NOMO-1 treated with DMSO at 0.1 percent for 48 hours (cell line): ENCODE data around the gene KRTAP2-3.
"Not testable (repeated sequence)": the region's sequence is repeated elsewhere in the genome, so short reads cannot be mapped to it uniquely, and the experiment has no call there.

ENCODE experiments used
- DNase-seq: peaks from one replicate; lab custom pipeline; 2025; ENCODE audit not compliant: unreplicated experiment; lab: John Stamatoyannopoulos, UW

The KRTAP2-3 gene

DNA sequence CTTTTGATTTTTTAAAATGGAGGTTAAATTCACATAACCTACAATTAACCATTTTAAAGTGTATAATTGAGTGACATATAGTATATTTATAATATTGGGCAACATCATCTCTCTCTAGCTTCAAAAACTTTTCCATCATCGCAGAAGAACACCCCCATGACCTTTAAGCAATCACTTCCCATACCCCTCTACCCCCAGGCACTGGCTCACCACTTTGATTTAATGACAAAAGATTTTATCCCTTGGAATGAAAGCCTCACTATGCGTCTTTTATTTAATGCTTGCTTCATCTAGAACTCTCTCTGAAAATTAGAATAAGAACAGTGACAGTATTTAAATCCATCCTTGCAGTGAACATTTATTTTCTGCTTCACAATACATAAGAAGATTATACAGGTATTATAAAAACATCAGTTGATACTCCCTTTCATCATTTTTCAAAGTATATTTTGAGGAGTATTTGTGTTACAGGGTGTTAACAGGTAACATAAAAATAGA is 22.0 kb downstream of the KRTAP2-3 start:
- no peak for DNase-seq

DNA sequence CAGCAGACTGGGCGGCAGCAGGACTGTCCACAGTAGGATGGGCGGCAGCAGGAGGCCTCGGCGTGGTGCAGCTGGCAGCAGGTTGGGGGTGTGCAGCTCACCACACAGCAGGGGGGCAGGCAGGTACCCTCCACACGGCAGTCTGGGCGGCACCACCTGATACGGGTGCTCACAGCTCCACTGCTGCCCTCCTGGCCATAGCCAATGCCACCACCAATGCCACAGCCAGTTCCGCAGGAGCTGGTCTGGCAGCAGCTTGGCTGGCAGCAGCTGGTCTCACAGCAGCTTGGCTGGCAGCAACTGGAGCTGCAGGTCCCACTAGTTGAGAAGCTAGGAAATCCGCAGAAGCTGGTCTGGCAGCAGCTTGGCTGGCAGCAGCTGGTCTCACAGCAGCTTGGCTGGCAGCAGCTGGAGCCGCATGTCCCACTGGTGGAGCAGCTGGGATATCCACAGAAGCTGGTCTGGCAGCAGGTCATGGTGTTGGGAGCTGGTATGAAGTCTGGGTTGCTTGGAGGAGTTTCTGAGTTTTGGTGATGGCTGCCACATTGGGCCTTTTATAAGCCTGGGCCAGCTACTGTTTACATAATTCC is 25.5 kb downstream of the KRTAP2-3 start, which contains the start of gene KRTAP1-3:
Gene KRTAP1-3 (minus strand): TSS at position 529 of the 590 bp plus-strand sequence. CDS start 53 bp downstream, at position 476.
- DNase-seq = not testable (repeated sequence)

DNA sequence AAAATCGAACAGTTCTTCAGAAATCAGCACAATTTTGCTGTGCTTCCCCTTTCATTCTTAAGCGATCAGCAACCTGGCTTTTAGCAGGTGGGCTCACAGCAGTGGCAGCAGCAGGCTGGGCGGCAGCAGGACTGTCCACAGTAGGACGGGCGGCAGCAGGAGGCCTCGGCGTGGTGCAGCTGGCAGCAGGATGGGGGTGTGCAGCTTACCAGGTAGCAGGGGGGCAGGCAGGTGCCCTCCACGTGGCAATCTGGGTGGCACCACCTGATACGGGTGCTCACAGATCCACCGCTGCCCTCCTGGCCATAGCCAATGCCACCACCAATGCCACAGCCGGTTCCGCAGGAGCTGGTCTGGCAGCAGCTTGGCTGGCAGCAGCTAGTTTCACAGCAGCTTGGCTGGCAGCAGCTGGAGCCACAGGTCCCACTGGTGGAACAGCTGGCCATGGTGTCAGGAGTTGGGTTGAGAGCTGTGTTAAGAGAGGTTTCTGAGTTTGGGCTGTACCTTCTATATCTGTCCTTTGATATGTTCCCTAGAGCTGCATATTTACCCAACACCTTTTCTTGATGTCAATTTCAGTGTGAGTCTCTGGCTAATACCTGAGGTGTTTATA is 30.2 kb downstream of the KRTAP2-3 start, which contains the start of gene KRTAP1-4:
Gene KRTAP1-4 (minus strand): TSS at position 563 of the 613 bp plus-strand sequence. CDS start 117 bp downstream, at position 446.
- DNase-seq = no peak

DNA sequence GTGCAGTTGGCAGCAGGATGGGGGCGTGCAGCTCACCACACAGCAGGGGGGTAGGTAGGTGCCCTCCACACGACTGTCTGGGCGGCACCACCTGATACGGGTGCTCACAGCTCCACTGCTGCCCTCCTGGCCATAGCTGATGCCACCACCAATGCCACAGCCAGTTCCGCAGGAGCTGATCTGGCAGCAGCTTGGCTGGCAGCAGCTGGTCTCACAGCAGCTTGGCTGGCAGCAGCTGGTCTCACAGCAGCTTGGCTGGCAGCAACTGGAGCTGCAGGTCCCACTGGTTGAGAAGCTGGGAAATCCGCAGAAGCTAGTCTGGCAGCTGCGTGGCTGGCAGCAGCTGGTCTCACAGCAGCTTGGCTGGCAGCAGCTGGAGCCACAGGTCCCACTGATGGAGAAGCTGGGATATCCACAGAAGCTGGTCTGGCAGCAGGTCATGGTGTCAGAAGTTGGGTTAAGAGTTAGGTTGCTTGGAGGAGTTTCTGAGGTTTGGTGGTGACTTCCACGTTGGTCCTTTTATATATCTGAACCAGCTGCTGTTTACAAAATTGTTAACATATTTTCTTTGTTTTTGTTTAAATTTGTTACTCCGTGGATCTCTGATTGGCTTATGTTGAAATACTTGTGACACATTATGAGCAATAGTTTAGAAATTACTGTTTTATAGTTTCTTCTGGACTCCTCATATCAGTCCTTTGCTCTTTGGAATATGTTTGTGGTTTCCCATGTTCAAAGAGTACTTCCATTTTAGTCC is 33.0 kb downstream of the KRTAP2-3 start, which contains the start of gene KRTAP1-5:
Gene KRTAP1-5 (minus strand): TSS at position 494 of the 757 bp plus-strand sequence. CDS start 53 bp downstream, at position 441.
- no peak for DNase-seq

DNA sequence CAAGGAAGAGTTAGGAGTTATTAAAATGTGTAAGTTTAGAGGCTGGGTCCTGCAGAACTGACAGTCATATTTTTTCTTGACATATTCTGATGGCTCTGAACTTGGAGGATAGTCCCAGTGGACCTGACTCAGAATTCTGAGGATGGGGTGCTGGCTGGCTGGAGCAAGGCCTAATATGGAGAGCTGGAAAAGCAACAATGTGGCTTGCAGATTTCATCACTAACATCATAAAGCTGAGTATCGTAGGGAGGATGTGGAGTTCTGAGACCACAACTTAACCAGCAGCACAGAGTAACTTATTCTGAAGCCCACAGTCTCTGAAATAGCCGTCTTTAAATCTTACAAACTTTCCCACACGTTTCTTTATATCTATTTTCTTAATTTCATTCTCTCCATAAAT is 35.2 kb downstream of the KRTAP2-3 start:
- no peak for DNase-seq

DNA sequence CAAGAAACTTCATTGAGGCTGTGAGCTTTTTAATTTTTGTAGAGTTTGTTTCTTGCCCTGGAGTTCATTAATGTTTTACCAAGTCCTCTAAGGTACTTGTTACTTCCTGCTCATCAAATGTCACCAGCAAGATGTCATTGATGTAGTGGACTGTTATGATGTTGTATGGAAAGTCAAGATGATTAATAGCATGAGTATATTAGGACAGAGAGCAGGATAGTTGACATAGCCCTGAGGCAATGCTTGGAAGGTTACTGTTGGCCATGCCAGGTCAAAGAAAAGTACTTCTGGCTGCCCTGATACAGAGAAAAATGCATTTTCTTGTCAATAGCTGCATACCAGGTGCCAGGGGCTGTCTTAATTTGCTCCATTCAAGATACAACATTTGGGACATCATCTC is 39.6 kb downstream of the KRTAP2-3 start:
- DNase-seq = no peak

DNA sequence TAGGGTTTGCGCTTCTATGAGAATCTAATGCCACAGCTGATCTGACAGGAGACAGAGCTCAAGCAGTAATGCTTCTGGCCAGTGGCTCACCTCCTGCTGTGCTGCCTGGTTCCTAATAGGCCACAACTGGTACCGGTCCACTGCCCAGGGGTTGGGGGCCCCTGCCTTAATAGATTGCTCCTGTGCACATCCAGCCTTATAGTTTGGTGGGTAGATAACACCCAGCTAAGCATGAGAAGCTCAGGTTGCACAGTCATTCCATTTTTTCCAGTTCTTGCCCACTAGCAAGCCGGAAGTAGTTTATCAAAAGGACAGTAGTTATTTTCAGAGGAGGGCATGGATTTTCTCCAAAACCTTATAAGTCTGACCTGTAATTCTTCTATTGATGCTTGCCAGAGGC is 40.5 kb downstream of the KRTAP2-3 start:
- no peak for DNase-seq

DNA sequence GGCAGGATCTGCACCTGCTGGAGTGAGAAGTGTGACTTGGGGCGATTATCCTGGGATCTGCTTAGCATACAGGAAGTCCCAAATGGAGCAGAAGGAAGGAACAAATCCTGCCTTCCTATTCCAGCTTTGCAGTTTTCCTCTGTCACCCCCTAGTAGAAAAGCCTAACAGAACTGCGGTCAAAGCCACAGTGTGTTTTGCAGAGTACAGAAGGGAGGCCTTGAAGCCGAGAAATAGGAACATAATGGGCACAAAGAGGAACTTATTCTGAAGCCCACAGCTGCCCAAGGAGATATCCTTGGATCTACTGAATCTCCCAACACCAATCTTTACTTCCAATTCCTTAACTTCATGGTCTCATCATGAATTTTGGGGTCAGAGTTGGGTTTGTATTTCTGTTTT is 41.4 kb downstream of the KRTAP2-3 start:
- no peak for DNase-seq

DNA sequence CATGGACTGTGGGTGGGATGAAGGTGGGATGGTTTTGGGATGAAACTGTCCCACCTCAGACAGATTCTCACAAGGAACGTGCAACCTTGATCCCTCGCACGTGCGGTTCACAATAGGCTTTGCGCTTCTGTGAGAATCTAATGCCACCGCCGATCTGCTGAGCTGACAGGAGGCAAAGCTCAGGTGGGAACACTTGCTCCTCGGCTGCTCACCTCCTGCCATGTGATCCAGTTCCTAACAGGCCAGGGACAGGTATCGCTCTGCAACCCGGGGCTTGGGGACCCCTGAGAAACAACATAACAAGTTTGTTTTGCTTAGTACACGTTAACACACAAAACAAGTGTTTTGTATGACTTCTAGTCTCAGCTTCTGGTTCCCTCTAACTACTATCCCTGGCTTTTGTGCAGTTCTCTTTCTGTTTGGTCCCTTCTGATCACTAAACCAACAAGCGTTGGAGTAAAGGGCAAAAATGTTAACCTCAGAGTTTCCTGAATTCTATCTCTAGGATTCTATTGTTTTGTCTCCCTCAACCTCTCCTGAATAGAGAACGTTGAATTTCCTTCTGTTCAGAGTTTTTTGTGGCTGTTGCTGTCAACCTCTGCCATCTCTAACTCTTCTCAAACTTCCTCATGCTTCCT is 43.2 kb downstream of the KRTAP2-3 start:
- DNase-seq = no peak

DNA sequence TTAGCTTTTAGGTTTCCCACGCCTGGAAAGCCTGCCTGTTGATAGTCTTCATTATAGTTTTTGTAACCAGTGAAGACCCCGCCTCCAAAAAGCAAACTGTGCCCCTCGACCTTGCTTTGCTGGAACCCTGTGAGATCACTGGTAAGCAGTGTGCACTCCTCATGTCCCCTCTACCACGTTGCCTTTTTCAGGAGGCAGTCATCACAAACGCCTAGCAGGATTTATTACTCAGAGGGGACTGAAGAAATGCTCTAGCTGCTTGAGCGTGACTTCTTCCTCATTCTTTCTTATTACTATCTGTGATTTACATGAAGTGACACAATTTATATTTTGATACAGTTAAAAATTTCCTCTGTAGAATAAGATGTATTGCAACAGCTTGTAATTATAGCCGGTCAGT is 44.5 kb downstream of the KRTAP2-3 start:
- no peak for DNase-seq

DNA sequence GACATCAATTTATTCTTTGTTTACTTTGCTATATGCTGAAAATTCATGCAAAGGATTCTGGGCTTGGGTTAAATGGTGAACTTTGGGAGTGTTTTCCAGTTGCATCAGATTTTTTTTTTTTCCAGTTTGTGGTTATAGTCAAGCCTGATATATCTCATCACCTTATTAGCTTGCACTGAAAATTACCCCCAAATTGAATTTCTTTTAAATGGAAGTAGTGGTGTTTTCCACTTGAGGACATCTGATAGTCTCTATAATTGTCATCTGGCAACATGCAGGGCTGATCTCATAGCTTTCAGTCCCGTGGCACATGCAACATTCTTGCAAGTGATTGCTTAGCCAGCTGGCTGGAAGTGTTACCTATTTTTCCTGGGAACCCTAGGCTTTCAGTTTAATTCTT is 46.3 kb downstream of the KRTAP2-3 start:
- DNase-seq = no peak

DNA sequence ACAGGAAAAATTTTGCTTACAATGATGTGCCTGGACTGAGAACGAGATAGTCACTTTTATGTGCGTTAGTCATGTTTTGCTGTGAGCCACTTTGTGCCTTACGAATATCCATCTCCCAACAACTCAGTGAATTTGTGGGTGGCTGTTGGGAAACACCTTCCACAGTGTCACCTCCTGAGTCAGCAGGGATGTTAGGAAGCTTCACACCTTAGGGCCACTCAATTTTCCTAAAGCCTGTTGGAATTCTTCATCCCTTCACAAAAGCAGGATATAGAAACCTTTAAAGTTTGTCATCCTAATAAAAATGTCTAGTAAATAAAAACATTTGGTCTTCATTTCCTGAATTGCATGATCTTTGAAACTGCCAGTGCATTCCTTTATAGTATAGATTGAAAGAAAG is 46.7 kb downstream of the KRTAP2-3 start:
- DNase-seq = no peak

DNA sequence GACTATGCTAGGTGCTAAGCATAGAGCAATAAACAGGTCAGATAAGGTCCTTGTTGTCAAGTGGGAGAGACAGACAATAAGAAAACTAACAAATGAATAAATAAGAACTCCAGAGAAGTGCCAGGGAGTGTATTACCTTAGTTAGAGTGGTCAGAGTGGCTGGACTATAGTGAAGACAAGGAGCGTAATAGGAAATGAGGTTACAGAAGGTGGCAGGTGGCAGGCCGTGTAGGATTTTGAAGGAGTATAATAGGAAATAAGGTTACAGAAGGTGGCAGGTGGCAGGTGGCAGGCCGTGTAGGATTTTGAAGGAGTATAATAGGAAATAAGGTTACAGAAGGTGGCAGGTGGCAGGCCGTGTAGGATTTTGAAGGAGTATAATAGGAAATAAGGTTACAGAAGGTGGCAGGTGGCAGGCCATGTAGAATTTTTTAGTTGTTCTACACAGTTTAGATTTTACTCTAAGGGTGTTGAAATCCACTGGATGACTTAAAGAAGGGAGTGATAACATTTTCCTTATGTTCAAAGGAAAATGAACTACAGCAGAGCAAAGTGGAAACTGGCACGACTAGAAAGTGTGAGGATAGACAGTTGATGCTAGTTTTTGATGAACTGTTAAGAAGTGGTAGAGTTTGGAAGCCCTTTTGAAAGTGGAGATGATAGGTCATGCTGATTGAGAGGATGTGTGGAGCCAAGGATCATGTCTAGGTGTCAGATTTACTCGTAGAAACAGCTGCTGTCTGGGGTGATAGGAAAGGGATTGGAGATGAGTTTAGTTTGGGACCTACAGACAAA is 47.4 kb downstream of the KRTAP2-3 start:
- no peak for DNase-seq

DNA sequence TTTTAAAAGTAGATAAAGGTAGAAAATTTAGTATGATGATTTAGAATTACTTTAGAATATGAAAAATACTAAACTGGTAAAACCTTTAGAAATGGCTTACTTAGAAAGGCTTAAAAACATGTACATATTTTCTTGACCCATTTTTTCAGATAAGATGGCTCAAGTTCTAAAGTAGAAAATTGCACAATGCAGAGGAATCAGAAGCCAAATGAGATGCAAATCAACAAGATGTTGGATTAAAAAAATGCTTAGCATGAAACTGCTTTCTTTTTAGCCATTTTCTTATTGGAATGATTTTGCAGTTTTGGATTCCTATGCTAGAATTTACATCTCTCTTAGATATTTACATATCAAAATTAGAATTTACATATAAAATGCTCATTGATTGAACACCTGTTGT is 49.5 kb downstream of the KRTAP2-3 start:
- DNase-seq = no peak

DNA sequence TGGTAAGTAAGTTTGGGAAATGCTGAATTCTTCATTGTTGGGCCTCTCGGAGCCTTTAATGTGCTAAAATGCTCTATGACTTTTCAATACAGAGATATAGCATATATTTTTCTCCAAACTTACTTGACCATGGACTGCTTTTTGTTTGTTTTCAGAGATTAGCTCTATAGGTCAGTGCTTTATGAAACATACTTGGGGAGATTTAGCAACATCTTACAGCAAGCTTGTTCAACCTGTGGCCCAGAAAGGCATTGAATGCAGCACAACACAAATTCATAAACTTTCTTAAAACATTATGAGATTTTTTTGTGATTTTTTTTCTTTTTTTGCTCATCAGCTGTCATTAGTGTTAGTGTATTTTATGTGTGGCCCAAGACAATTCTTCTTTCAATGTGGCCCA is 50.0 kb downstream of the KRTAP2-3 start:
- no peak for DNase-seq

DNA sequence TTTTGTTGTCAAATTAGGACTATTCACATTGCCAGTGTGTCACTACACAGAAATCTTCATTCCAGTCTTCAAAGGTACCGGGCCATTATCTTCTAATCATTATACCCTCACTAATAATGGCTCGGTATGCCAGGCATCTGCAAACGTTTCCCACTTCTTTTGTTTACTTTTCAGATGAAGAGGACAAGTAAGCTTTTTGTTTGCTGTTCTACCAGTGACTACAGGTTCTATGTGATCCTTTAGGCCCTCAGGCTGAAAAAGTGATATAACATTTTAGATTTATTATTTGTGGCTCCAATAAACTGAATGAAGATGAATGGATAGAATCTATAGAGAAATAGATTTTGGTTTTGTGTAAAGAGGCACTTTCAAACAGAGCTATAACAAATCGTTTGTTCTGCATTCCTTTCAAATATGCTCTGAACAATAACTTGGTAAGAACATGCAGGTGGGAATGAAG is 50.6 kb downstream of the KRTAP2-3 start:
- DNase-seq = no peak
